HG02870 (cell line): ENCODE results near the gene L3MBTL1.

Experiments
- ATAC-seq: cut with Tn5 transposase; IDR thresholded peaks from one replicate; pipeline ENCODE4 v1.9.1; 2021; ENCODE audit warnings: mild to moderate bottlenecking, moderate library complexity; ENCODE audit not compliant: unreplicated experiment

The L3MBTL1 gene

DNA sequence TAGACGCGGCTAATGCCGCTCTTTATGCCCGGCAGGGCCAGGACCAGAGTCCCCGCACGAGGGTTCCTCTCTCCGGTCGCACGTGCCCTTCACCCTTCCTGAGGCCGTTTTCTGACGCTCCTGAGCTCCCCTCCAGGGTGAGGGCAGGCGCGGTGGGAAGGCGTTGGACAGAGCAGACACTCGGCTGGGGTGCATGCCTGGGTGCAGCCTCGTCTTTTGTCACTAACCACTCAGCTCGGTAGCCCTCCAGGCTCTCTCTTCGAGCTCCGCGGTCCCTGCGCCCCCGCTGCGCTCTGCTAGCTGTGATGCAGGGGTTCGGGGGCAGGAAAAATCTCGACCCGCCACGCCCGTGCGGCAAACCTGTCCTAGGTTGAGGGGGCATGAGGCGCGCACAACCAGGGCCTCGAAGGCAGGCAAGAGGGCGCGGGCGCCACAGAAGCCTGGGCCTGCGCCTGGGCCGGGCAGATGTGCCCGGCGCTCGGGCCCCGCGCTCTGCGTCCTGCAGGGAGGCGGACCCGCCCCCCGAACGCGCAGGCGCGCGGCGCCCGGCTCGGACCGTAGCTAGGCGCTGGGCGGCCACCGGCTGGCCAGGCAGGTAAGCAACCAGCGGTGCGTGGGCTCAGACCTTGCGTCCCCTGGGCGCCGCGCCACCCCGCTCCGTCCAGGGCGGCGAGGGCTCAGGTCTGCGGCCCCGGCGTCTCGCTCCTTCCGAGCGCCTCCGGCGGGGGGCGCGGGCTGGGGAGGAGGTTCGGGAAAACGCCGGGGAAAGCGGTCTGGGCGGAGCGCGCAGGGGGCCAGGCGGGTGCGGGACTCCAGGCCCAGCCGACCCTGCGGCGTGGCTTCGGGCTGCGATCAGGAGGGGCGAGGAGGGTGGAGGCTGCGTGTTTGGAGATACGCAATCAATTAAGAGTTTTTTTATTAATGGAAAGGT, at the start of gene L3MBTL1:
TSS of gene L3MBTL1 (plus strand) at position 548 of the 931 bp plus-strand sequence. CDS start 5,807 bp downstream, outside the sequence.
- ATAC-seq = no peak

- ATAC-seq = peak; percentile 6
Measured at GRCh38 chr20:43458422-43458924, 49.0 kb upstream of the L3MBTL1 start.

DNA sequence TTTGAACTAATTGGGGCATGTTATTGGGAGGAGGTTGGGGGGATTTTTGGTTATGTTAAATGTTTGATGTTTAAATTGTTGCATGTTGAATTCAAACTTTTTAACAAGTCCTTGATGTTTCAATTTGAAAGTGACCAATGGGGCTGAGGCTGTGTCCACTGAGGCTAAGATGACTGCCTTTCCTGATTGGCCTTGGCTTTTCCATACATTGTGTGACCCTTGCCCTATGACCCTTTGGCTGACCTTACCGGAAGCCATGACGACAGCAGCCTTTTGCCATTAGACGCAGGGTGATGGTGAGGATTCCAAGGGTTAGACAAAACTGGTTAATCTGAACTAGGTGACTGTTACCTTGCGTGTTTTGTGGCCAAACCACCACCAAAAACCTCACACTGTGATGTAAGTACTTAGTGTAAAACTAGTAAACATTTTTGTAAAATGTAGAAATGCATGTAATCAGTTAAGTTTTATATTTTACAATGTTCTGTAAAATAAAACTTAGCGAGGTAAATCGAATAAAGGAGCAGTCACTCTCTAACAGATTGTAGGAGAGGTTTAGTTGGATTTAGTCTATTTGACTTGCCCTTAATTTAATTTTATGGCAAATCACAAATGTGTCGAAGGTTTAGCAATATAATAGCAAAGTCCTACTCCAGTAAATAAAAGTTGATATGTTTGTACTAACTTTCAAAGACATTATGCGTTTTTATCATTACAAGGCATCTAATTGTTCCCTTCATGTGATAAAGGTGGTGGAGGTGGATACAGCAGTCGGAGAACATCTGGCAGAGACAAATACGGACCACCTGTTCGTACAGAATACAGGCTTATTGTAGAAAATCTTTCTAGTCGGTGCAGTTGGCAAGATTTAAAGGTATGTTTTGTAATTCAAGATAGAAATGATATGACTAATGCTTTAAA, 48.2 kb upstream of the L3MBTL1 start:
- no peak for ATAC-seq

DNA sequence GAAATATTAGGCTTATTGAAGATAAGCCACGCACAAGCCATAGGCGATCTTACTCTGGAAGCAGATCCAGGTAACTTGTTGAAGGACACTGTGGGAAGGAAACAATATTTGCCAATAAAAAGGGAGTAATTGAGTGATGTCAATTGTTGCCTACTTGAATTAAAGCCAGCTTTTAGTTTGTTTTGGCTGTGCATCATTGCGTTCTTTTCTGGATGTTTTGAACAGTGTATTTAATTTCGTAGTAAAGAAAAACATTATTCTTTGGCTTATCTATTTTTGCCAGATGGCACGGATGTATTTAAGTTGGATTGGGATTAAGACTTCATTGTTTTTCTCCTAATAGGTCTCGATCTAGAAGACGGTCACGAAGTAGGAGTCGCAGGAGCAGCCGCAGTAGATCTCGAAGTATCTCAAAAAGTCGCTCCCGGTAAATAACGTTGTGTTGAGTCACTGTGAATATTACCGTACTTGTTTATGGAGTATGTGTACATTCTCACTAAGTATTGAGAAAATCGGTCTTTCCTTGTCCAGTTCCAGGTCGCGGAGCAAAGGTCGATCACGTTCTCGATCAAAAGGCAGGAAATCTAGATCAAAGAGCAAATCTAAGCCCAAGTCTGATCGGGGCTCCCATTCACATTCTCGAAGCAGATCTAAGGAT, 47.2 kb upstream of the L3MBTL1 start:
- no peak for ATAC-seq

- no peak for ATAC-seq
Measured at GRCh38 chr20:43460830-43461200, 46.7 kb upstream of the L3MBTL1 start.

GRCh38 chr20:43461894-43462659, 45.4 kb upstream of the L3MBTL1 start:
- ATAC-seq = no peak

DNA sequence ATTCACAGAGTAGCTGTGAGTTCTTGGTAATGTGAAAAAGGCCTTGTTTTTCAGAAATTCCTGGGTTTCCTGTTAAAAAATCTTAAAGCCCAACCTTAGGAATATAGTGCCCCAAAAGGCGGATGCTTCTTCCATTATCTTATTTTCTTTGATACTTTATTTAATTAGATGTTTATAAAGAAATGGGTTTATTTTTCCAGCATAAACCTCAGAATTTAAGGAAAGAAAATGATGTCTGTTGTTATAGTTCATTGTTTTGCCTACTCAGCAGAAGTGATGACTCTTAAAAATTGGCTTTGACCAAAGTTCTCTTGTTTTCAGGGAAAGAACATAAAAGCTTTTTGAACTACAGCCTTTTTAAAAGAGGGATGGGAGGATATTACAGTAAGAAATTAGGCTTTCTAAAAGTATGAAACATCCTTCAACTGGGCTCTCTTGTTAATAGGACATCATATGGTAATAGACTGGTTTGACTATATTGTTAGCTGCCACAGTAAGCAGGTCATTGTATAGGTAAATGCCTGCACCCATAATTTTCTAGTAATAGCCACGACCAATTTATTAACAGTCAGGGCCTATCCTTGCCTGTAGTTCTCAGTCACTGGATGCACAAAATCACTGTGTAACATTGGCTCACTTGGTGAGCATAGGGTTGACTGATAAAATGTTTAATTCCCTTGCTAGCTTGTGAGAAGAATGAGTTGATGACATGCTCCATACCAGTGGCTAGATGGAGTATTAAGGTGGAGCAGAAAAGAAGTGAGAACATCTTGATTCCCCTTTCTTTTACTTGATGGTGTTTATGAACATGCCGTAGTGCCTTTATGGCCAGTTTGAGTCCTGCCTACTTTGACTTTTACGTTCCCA, 44.6 kb upstream of the L3MBTL1 start:
- ATAC-seq = no peak

DNA sequence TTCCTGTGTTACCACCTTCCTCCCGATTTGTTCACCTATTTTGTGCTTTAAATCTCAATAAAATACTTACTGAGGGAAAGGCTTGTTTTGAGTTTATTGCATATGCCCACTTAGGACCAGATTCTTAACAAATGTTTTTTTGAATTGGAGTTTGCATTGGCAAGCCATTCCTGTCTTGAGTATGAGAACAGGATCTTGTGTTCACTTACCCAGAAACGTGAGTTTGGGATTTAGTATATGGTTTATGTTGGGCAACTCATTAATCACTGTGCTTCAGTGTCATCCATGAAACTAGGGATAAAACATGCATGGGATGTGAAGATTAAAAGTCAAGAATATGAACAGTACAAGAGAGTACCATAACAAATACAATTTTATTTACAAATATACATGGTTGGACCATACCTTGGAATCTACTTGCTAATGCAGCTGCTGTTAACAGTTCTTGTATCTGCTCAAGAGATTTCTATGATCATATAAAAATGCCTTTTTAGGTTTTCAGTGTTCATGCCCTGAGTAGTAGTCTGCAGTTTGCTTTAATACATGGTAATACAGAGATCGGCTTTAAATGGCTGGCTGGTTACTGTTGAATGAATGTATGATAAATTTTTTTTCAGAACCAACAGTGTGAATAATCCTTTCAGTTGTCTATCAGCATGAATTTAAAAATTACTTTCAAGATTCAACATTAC, 43.8 kb upstream of the L3MBTL1 start:
- no peak for ATAC-seq

DNA sequence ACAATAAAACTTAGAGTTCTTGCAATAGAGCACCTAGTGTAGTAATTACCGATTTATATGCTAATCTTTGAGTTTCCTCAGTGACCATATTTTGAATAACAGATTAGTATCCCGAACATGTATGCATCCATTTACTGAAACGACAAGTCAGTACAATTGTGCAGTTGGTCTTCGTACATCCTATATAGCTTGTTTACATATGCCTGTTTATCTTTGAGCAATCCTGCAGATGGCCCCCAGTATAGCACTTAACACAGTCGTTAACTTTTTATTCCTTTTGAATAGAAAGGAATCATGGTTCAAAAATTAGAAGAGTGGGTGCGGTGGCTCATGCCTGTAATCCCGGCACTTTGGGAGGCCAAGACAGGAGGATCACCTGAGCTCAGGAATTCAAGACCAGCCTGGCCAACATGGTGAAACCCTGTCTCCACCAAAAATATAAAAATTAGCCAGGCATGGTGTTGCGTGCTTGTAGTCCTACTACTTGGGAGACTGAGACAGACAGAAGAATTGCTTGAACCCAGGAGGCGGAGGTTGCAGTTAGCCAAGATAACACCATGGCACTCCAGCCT, 43.2 kb upstream of the L3MBTL1 start:
- ATAC-seq = no peak

GRCh38 chr20:43465625-43465943, 41.9 kb upstream of the L3MBTL1 start:
- no peak for ATAC-seq

GRCh38 chr20:43467589-43467988, 39.9 kb upstream of the L3MBTL1 start:
- no peak for ATAC-seq

DNA sequence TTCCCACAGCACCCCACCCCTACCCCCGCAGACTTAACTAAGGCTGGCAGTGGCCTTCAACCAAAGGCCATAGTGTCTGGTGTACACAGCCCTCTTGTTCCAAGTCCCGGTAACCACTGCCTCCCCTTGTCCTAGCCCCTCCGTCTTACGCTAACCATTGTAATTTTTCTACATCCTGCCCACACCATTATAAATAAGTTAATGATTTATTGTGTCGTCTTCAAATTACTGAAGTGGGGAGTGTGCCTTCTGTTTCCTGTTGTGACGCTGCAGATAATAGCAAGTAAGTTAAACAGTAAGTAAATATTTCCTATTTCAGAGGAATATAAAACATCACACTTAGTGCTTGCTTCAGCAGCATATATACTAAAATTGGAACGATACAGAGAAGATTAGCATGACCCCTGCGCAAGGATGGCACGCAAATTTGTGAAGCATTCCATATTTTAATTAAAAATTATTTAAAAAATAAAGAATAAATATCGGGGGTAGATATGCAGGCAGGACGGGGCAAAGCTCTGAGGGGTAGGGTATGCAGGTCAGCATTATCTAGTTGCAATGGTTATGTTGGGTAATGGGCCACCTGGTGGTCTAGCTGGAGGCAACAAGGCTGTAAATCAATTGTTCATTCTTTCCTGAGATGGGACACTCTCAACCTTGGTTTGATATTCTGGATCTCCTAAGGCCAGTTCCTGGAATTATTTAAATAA, 34.7 kb upstream of the L3MBTL1 start:
- no peak for ATAC-seq

DNA sequence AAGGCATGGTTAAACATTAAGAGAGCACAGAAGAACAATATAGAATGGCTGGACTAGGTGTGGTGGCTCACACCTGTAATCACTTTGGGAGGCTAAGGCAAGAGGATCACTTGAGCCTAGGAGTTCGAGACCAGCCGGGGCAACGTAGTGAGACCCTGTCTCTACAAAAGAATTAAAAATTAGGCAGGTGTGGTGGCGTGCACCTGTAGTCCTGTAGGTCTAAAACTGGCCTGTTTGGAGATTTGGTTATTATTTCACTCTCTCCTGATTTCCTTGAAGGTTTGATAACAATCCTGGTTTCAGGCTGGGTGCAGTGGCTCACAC, 34.2 kb upstream of the L3MBTL1 start:
- ATAC-seq = no peak

GRCh38 chr20:43477193-43477592, 30.3 kb upstream of the L3MBTL1 start:
- ATAC-seq = no peak

DNA sequence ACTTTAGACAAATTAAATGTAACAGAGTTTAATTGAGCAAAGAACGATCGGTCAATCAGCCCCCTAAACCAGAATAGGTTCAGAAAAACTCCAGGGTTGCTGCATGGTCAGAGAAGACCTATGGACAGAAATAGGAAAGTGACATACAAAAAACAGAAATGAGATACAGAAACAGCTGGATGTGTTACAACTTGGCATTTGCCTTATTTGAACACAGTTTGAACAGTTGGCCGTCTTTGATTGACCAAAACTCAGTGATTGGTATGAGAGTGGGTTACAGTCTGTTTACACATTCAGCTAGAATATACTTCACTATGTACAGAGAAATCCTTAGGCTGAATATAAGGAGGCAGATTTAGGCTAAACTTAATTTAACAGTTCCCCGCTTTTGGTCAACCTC, 29.9 kb upstream of the L3MBTL1 start:
- ATAC-seq = no peak

DNA sequence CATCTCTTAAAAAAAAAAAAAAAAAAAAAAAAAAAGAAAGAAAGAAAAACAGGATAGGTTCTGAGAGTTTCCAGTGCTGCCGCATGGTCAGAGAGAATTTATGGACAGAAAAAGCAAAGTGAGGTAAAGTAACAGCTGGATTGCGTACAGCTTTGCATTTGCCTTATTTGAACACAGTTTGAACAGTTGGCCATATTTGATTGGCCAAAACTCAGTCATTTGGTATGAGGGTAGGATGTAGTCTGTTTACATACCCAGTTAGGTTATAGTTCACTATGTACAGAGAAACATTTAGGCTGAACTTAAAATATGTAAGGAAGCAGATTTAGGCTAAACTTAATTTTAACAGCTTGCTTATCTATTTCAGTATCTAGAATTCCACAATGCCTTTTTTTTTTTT, 17.5 kb upstream of the L3MBTL1 start:
- no peak for ATAC-seq

DNA sequence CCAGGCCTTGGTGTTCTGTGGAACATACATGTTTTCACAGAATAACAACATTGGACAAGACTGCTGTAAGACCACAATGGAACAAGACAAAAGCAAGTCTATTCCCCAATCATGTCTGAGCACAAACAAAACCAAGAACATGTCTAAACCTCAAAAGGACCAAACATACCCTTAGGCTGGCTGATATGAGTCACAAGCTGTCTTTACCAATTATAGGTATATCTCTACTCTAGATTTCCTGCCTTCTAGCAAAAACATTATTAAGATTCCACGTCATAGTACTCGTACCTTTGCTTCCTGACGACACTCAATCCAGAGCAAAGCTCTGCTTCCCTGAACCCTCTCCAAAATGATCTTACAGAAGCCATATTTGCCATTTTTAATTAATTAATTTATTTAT, 15.4 kb upstream of the L3MBTL1 start:
- ATAC-seq = peak; percentile 98

DNA sequence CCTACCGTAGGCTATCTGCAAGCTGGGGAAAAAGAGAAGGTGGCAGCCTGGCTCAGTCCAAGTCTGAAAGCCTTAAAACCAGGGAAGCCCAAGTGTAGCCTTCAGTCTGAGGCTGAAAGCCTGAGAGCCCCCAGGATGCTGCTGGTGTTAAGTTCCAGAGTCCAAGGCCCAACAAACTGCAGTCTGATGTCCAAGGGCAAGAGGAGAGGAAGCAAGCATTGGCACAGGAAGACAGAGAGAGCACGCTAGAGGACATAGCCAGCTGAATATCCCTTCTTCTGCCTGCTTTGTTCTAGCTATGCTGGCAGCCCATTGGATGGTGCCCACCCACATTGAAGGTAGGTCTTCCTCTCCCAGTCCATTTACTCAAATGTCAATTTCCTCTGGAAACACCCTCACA, 12.1 kb upstream of the L3MBTL1 start:
- no peak for ATAC-seq
